HG02623 (cell line): ENCODE measurements around the gene GDE1.
A peak's percentile ranks its signal among the peaks of the same experiment; 100 is the strongest.
"Not testable (repeated sequence)": the region's sequence is repeated elsewhere in the genome, so short reads cannot be mapped to it uniquely, and the experiment has no call there.

Experiments used
- ATAC-seq: cut with Tn5 transposase; IDR thresholded peaks from one replicate; pipeline ENCODE4 v1.9.1; 2021; ENCODE audit warnings: moderate library complexity; ENCODE audit not compliant: unreplicated experiment

The GDE1 gene

GRCh38 chr16:19521471-19522396, at the start of gene GDE1:
GDE1 (minus strand) TSS chr16:19522098; CDS start chr16:19521964, 134 bp downstream.
- ATAC-seq: peak; percentile 68

GRCh38 chr16:19567560-19567959, 45.7 kb upstream of the GDE1 start:
- no peak for ATAC-seq

GRCh38 chr16:19566362-19566761, 44.5 kb upstream of the GDE1 start:
- ATAC-seq: no peak

GRCh38 chr16:19563377-19563776, 41.5 kb upstream of the GDE1 start:
- no peak for ATAC-seq

GRCh38 chr16:19560078-19560477, 38.2 kb upstream of the GDE1 start:
- ATAC-seq: no peak

- no peak for ATAC-seq
Observed at GRCh38 chr16:19559242-19559910, 37.5 kb upstream of the GDE1 start.

GRCh38 chr16:19555938-19556771, 34.3 kb upstream of the GDE1 start:
- no peak for ATAC-seq

GRCh38 chr16:19555186-19555937, 33.5 kb upstream of the GDE1 start, which contains the start of gene VPS35L:
VPS35L (plus strand) TSS chr16:19555703; CDS start chr16:19555730, 27 bp downstream.
- peak; percentile 94 for ATAC-seq

- no peak for ATAC-seq
Observed at GRCh38 chr16:19549673-19550072, 27.8 kb upstream of the GDE1 start.

- ATAC-seq: no peak
Observed at GRCh38 chr16:19548144-19548543, 26.2 kb upstream of the GDE1 start.

- ATAC-seq: not testable (repeated sequence)
Observed at GRCh38 chr16:19543278-19543996, 21.5 kb upstream of the GDE1 start.

- ATAC-seq: no peak
Observed at GRCh38 chr16:19542138-19542821, 20.4 kb upstream of the GDE1 start.

- ATAC-seq: no peak
Observed at GRCh38 chr16:19540241-19540970, 18.5 kb upstream of the GDE1 start.

GRCh38 chr16:19532601-19533000, 10.7 kb upstream of the GDE1 start:
- no peak for ATAC-seq

- ATAC-seq: no peak
Observed at GRCh38 chr16:19528666-19529065, 6.8 kb upstream of the GDE1 start.

- ATAC-seq: no peak
Observed at GRCh38 chr16:19527161-19527560, 5.3 kb upstream of the GDE1 start.

- ATAC-seq: no peak
Observed at GRCh38 chr16:19525385-19525723, 3.5 kb upstream of the GDE1 start.

- no peak for ATAC-seq
Observed at GRCh38 chr16:19524616-19525384, 2.9 kb upstream of the GDE1 start.
